ENCODE data around the gene PCSK2.

PCSK2 gene

DNA sequence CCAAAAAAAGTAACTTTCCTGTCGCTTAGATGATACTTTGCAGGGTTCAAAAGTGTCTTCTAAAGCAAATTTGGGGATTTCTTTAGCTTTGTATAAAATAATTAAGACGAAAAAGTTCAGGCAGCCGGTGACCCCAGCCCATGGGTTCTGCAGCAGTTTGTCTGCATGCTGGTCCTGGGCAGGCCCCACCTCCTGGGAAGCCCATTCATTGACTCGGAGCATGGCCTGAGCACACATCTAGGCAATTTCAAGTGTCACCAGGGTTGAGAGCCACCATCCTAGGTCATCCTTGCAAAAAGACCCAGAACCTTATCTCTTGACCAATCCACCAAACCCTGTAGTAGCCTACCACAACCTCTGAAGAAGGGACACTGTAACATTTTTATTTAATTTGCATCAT lies 283.7 kb downstream of the PCSK2 start:
- DNase-seq, result no peak

DNA sequence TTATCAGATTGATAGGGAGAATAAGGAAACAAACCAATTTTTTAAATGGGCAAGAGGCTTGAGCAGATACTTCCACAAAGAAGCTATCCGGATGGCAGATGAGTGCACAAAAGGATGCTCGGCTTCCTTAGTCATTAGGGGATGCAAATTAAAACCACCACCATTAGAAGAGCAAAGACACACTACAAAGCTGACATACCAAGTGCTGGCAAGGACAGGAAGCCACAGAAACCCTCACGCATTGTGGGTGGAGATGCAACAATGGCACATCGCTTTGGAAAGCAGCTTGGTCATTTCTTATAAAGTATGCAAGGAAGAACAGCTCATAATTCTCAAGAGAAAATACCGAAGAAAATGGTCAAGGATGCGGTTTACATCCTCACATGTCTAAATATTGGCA lies 284.6 kb downstream of the PCSK2 start:
- DNase-seq, result no peak

DNA sequence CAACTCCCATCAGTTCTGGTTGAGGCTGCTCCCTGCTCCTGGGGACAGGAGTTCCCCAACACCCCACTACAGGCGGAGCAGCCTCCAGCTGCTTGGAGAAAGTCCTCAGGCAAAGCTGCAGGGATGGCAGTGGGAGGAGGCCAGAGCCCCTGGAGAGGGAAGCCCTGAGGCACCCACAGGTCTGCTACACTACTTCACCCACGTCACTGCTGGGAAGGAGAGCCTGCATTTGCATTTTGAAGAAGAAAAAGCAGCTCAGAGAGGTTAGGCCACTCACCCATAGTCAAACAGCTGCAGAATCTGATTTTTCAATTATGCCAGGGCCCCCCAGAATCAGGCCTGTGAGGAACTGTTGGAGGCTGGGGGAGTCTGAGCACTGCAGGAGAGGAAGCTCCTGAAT lies 287.1 kb downstream of the PCSK2 start:
- no peak for DNase-seq

DNA sequence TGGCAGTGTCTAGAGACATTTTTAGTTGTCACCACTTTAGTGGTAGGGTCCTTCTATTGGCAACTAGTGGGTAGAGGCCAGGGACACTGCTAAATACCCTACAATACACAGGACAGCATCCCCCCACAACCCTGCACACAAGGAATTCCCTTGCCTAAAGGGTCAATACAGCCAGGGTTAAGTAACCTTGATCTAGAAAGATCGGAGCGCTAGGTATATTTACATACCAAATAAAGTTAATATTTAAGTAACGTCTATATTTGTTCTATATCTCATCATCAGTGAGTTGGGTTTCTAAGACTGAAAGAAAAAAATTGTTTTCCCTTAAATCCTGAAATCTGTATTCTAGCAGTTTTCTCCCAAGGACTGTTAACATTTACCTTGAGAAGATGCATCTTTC lies 288.2 kb downstream of the PCSK2 start:
- no peak for DNase-seq

DNA sequence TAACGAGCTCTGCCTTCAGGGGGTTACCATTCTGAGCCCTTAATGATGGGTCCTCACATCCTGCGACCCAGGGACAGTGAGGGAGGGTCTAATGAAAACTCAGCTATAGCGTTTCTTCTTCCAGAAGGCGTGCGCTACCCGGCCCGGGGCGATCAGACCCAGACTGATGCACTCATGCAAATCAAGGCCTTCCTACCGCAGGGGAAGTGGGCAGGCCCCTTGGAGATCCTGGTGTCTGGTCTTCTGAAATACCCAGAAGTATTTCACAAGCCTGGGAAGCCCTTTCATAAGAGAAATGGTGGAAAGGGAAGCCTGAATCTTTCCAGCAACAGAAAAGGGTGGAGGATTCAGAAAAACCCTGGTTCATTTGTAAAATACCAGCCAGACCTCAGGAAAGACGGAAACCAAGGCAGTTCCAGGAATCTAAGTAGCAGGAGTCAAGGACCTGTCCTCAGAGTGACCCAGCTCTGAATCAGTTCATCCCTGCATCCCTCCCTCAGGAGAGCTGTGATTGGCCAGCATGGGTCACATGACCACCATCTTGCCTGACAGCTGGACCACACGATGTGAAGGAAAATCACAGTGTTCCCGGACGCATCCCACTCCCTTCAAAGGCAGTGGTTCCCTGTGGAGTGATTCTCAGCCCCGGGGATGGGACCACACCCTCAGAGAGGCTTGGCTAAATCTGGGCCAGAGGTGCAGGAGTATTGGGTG lies 291.7 kb downstream of the PCSK2 start:
- no peak for DNase-seq

DNA sequence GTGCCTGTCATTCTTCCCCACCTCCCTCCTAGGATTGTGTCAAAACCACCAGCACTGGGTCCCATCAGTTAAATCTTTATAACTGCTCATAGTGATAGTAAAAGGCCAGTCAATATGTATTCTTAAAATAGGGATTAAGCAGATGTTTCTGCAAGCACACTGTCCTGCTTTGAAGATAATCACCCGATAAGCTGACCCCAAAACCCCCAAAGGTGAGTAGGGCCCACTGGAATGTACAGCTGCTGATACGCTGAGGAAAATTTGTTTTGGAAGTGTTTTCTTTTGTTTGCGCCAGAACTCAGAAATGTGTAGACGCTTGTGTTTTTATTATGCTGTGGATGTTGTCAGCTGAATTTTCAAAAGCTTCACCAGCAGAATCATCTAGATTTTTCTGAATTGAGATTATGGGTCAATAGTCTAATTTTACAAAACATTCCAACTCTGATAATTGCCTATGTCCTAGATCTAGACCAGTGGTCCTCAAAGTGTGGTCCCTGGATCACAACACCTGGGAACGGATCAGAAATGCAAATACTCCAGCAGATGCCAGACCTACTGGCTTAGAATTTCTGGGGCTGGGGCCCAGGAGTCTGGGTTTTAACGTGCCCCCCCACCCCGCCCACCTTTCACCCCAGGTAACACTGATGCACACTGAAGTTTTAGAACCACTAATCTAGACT lies 292.9 kb downstream of the PCSK2 start:
- DNase-seq, result no peak

DNA sequence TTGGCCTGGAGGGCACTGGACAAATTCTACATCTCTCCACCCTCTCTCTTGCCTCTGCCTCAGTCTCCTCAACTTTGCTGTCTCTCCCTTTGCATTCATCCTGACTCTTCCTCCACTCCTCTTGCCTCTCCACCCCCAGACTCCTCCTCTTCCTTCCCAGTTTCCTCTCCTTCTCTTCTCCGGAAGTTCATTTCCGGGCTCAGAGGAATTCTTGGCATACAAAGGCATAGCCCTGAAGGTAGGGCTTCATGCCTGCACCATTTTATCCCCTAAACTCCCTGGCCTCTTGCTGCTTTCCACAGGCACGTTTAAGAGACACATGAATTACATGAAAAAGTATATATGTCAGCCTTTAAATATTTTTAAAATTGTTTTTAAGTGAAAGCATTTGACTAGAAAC lies 293.7 kb downstream of the PCSK2 start:
- no peak for DNase-seq

DNA sequence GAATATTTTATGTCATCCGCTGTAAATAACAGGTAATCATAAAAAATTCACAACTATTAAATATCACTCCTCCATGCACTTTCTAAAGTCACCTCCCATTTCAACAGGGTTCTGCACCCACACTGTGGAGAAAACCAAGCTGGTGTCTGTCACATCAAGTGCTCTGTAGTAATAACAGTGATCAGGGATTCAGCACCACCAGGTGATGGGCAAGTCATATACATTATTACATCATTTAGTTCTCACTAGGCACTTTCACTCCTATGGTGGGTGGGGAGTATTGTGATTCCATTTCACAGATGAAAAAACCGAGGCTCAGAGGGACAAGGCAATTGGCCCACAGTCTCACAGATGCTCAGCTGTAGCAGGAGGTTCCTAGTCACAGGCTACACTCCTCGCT lies 295.7 kb downstream of the PCSK2 start:
- DNase-seq, result no peak

DNA sequence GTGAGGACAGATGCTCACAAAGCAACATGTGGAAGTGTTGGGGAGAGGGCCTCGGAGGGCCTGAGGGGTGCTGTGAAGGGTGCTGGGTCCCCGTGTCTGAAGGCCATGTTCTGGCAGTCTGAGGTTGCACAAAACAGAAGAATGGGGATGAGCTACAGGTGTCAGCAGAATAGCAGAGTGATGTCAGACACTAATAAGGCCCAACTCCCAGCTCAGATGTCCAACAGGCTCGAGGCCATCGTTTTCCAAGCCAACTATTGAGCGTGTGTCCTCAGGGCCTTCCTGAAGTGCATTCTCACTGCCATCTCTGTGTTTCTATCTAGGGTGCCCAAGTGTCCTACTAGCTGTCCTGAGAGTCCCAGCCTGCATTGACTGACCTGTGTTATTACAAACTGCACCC lies 296.5 kb downstream of the PCSK2 start:
- no peak for DNase-seq

DNA sequence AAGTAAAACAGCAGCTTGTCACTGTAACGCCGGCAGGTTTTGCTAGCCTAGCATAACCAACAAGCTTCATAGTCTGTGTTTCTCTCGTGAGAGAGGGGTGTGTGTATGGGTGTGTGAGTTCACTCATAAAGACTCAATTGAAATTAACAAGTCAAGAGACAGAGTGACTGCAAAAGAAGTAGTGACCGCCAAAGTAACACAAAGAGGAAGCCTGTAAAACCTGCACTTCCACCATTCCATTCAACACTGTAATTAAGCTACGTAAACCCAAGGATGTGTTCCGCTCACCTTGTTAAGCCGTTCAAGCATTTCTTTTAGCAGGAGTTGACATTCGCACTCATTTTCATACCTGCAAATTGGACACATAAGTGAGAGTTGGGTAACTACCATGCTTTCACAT lies 297.7 kb downstream of the PCSK2 start:
- no peak for DNase-seq

DNA sequence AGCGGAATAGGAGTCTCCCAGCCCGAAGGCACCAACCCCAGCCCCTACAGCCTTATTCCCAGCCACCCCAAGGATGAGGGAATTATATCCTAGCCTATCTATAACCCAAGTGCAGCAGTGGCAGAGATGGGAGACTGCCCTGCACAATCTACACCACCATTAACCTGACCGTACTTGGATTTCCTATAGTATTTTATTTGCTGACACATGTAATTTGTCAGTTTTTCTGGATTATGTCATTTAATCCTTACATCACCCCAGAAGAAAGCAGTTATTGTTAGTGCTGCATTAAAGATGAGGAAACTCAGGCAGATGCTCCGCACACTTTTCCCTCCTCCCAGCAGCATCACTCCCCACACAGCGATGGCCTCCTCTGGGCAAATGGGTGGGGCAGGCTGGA lies 298.3 kb downstream of the PCSK2 start:
- DNase-seq, result no peak

DNA sequence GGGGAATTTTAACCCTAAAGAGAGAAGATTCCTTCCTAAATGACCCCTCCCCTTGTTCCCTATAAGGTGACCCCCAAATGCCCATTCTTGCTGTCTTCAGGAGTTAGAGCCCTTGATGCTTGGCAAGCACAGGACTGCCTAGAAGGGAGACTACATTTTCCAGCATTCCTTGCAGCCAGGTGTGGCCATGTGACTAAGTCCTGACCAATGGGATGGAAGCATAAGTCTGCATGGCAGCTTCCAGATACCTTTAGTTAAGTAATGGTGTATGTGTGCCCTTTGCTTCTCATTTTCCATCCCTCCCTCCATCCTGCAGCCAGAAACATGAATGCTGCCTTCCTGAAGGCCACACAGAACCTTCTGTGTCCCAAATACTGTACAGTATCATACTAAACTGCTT lies 298.8 kb downstream of the PCSK2 start:
- DNase-seq, result peak; percentile 12

DNA sequence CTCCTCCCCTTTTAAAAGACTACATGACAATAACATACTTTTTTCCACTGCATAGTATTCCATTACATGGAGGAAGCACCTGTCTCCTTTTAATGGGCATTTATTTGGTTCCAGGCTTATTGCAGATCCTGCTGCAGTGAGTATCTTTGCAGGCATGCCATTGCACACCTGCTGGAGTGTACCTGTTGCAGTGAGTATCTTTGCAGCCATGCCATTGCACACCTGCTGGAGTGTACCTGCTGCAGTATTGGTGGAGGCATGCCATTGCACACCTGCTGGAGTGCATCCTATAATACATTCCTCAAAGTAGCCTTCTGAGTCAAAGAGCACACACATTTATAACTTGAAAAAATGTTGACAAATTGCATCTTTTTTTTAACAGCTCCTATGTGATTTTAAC lies 302.7 kb downstream of the PCSK2 start:
- DNase-seq, result no peak

DNA sequence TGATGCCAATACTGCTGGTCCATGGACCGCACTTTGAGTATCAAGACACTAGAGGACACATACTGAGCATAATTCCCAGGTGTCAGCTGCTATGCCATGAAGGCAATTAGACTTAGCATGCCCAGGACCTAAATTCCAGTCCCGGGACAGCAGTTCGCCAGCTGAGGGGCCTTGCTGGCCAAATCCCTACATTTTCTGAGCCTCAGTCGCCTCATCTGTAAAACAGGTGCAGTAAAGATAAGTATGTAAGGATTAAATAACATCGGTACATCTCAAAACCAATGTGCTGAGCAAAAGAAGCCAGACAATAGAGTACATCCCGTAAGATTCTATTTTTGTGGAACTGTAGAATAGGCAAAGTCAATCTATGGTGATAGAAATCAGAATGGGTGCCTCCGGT lies 303.3 kb downstream of the PCSK2 start:
- DNase-seq, result no peak

DNA sequence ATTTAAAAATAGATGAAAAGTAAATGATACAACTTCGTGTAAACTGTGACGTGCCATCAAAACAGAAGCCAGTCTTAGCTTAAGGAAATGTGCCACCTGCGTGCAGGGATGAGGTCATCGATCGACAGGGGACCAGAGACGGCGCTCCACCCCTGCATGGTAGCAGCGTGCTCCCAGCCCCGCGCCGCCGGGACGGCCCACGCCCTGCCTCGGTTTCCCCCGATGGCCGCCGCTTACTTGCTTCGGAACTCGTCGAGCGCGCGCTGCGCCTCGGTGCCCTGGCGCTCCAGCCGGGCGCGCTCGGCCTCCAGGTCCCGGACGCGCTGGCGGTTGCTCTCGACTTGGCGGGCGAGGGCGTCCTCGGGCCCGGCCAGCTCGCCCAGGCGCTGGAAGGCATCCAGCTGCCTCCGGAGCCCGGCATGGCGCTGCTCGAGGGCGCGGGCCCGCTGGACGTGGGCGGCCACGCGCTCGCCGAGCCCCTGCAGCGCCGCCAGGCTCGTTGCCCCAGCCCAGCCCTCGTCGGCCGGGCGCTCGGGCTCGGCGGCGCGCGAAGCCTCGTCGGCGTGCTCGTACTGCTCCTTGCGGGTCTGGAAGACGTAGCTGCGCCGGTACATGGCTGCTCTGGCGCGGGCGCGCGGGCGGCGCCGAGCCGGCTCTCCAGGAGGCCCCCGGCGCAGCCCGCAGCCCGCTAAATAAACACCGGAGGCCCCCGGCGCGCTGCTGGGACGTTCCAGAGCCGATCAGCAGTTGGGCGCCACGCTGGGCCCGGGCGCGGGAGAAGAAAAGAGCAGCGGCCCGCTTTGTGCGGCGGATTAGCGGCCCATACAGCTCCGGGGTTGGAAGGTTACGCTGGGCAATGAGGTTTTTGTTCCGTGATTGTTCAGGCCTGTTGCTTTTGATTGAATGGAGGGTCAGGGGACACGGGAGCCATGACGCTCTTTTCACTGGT lies 304.1 kb downstream of the PCSK2 start, which contains the start of gene BFSP1:
Gene BFSP1, minus strand, starts transcription at position 664 of the 949 bp plus-strand sequence. Its CDS starts 50 bp downstream, at position 614.
- DNase-seq, result peak; percentile 34

DNA sequence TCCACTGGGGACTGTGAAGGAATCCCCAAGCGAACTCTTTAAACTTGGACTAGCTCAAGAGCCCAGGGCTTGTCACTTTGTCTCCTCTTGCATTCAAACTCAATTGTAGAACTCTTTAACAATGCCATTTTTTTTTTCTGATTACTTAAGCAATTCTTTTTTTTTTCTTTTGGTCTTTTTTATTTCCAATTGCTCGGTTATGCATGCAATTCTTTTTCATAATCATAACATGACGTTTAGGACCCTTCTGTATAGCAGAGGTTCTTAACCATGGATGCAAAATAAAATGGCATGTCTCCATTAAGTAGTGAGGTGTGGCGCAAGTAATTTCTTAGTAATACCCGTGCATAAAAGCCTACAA lies 304.8 kb downstream of the PCSK2 start:
- DNase-seq, result no peak

DNA sequence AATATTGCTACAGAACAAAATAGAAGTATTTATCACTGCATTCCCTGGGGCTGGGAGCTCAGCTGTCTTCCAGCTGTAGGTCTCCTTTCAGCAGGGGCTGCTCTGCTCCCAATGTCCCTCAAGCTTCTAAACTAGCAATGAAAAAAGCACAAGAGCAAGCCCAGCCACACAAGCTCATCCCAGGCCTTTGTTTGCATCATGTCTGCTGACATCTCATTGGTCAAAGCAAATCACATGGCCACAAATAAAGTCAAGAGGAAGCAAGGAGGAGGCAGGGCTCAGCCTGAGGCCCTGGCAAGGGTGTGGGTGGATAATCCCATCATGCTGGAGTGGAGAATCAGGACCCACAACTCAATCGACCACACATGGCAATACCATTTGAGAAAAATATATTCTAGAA lies 306.6 kb downstream of the PCSK2 start:
- no peak for DNase-seq

DNA sequence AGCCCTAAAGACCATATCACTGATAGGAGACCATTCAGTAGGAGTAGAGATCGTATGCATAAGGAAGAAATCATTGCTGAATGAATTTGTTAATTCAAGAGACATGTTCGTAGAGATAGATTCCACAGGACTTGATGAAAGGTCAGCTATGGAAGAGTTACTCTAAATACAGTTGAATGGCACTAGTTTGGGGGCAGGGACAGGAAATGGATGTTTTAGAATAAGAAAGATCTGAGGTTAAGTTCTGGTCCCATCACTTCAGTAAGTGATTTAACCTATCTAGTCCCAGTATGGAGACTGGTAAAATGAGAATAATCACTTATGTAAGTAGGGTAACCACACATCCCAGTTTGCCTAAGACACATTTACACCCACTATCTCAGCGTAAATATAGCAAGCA lies 307.2 kb downstream of the PCSK2 start:
- no peak for DNase-seq
